HG03342 (cell line): ENCODE measurements around the gene PLCL1.

Source experiments
- ATAC-seq: cut with Tn5 transposase; IDR thresholded peaks from one replicate; pipeline ENCODE4 v1.9.1; 2021; ENCODE audit warnings: mild to moderate bottlenecking, moderate library complexity; ENCODE audit not compliant: unreplicated experiment

Gene PLCL1

GRCh38 chr2:197949224-197949623 is 144.8 kb downstream of the PLCL1 start:
- no peak for ATAC-seq

DNA sequence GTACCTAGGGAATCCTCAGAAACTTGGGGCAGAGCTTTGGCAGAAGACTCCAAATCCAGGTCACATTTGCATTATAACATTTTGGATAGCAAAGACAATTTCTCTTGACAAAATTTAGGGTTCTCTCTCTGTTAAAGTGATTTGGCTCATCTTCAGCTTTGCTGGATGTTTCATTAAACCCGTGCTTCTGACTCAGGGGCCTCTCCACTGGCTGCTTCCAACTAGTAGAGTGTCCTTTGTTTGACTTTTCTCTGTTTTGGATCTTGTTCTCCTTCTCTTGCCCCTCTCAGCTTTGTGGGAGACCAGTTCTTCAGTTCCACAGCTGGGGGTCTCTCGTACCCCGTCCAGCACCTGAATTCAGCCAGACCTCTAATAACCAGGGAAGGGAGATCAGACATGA is 145.6 kb downstream of the PLCL1 start:
- ATAC-seq = no peak

DNA sequence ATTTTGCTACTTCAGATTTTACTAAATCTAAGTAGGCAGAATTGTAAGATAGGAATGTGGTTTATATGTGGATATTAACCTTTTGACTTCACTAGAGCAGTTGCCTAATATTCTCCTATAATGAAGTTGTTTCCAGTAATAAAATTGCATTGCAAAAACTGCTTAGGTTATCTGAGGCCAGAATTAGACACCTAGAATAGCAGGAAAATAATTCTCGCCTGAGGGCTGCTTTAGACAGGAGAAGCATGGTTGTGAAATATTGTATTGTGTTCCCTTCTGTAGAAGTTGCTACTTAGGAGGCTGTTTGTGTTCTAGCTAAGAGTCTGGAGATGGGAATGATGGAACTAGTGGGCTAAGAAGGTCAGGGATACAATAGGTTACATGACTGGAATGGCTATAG is 146.3 kb downstream of the PLCL1 start:
- no peak for ATAC-seq

GRCh38 chr2:197952540-197953202 is 148.3 kb downstream of the PLCL1 start:
- ATAC-seq = no peak

DNA sequence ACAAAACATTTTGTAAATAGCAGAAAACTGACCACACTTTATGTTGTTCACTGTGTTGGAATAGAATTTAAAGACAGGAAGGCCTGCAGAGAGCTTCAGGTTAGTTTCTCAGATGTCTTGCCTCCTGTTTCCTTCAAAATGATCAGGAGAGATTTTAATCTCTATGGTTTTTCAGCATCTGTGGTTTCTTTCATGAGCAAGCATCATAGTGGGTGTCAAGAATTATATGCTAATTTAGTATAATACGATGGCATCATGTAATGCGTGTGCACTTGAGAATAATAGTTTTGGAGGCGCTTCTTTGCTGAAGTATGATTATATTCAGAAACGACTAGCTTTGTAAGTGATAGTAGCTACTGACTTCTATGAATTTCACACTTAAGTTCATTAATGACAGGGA is 149.9 kb downstream of the PLCL1 start:
- no peak for ATAC-seq

GRCh38 chr2:197958592-197959150 is 154.3 kb downstream of the PLCL1 start:
- no peak for ATAC-seq

DNA sequence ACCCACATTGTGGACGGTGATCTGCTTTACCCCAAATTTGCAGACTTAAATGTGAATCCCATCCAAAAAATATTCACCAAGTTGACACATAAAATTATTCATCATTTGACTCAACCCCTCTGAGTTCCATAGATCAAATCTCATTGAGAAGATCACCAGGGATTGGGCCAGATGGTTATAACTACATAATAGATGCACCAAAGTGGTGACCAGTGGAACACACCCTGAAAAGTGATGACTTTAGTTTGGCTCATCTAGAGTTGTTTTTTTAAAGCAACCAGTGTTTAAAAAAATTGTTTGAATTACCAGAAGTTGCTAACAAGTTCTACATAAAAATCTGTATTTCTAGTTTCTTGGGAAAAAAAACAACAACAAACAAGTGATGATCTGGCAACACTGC is 155.0 kb downstream of the PLCL1 start:
- no peak for ATAC-seq

DNA sequence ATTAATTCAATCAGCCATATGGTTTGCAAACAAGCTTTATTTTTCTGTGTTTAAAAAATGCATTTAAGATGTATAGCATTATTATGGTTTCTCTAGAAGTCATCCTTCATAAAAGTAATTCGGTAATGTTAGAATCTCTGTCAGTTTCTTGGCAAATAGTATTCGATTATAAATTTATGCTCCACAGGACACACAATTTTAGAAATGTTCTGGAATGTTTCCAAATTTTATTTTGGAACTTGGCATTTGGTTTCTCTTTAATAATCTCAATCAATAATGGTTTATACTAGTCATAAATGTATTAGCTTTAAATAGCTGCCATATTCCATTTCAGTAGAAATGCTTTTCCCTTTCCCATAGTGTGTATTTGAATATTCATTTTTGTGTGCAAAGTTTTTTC is 156.4 kb downstream of the PLCL1 start:
- ATAC-seq = no peak

GRCh38 chr2:197964720-197965119 is 160.3 kb downstream of the PLCL1 start:
- ATAC-seq = no peak

DNA sequence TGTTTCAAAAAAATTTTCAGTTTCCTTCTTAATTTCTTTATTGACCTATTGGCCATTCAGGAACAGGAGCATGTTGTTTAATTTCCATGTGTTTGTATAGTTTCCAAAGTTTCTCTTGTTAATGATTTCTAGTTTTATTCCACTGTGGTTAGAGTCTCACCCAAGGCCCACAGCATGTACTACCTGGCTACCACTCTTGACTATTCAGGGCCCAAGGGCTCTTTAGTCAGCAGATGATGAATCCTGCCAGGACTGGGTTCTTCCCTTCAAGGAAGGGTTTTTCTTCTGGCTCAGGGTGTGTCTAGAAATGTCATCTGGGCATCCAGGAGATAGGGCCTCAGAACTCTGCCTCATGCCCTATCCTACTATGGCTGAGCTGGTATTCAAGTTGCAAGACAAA is 161.4 kb downstream of the PLCL1 start:
- ATAC-seq = no peak

DNA sequence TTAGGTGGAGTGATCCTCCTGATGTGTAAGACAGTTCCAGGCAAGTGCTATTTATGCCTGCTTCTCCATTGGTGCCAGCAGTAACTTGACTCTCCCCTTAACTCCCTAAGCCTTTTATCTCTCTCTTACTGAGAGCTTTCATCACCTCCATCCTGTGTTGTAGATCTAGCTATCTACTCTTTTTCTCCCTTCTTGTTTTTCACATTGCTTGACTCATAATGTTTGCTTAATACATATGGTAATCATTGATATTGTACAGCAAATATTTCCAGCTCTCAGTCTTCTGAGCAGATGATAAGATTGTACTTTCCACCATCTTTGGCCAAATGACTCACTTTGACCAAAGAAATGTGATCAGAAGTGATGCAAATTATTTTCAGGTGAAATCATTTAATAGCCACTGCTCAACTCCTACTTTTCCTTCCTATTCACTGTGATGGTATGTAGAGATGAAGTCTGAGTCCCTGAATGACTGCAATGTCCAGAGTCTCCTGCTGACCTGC is 165.0 kb downstream of the PLCL1 start:
- ATAC-seq = no peak

- no peak for ATAC-seq
Measured at GRCh38 chr2:197972061-197972460, 167.7 kb downstream of the PLCL1 start.

DNA sequence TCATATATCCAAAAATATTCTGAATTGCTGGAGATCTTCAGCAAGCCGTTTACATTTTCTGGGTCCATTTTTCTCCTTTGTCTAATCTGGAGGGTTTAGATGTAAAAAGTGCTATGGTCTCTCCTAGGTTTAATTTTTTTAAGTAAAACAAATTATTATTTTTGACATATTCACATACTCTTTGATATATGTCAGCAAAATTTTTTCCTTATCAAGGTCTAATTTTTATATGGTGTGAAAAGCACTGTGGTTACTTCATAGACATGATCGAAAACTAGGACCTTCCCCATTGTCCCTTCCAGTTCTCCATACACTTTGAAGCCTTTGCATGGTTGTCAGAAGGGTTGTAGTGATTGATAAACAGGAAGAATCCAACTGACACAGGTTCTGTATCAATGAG is 168.2 kb downstream of the PLCL1 start:
- no peak for ATAC-seq

DNA sequence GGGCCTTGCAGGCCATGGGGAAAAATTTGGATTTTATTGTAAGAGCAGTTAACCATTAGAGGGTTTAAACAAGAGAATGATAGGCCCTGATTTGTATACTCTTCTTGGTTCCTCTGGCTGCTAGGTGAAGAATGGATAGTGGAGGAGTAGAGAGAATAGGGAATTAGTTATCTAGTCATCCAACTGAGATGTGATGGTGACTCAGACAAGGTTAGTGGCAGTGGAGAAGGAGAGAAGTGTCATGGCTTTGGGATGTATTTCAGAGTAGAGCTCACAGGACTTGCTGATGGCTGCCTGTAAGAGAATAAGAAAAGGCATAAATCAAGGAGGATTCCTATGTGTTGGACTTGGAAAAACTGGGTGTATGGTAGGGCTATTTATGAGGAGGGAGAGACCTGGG is 169.4 kb downstream of the PLCL1 start:
- no peak for ATAC-seq

- no peak for ATAC-seq
Measured at GRCh38 chr2:197975931-197976519, 171.6 kb downstream of the PLCL1 start.

- ATAC-seq = no peak
Measured at GRCh38 chr2:197978971-197979370, 174.6 kb downstream of the PLCL1 start.

DNA sequence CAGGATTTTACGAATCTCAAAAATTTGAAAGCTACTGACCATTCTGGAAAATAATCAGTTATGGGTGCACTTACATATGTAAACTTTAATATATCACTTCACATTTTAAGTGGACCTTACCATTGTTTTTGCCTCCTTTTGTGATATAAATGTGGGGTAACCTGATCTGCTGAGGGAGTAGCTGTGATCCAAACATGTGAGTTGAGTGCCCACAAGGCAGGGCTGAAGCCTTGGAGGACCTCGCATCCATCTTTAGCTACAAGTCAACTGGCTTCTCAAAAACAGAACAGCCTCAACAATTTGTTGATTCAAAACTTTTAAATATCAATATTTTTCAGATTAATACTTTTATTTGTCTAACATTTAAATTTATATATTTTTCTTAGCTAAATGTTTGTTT is 178.2 kb downstream of the PLCL1 start:
- ATAC-seq = no peak

DNA sequence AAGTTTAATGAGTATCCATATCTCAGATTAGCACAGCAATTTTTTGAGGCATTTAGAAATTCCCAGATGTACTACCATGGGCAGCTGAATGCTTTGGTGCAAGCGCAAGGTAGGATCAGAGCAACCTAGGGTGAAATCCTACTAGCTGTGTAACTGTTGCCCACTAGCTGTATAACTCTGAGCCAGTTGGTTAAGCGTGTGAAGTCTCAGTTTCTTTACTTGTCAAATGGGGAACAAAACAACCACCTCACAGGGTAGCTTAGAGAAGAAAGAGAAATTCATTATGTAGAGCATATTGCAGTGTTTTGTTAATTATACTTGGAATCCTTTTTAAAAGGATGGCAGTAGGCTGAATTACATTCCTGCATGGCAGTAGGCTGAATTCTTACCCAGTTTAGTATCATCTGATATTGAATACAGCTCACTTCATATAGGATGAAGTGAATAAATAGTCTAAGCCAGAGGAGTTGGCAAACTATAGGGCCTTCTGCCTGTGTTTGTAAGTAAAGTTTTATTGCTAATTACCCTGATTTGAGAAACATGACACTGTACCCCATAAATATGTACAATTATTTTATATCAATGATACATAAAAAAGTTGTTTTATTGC is 180.7 kb downstream of the PLCL1 start:
- no peak for ATAC-seq

- no peak for ATAC-seq
Measured at GRCh38 chr2:197986977-197987376, 182.6 kb downstream of the PLCL1 start.

DNA sequence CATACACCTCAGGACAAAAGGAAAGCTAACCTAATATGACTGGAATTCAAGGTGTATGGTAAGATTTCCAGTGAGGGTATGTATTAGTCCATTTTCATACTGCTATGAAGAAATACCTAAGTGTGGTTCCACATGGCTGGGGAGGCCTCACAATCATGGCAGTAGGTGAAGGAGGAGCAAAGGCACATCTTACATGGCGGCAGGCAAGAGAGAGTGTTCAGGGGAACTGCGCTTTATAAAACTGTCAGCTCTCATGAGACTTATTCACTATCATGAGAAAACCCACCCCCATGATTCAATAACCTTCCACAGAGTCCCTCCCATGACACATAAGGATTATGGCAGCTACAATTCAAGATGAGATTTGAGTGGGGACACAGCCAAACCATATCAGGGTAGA is 186.0 kb downstream of the PLCL1 start:
- no peak for ATAC-seq

DNA sequence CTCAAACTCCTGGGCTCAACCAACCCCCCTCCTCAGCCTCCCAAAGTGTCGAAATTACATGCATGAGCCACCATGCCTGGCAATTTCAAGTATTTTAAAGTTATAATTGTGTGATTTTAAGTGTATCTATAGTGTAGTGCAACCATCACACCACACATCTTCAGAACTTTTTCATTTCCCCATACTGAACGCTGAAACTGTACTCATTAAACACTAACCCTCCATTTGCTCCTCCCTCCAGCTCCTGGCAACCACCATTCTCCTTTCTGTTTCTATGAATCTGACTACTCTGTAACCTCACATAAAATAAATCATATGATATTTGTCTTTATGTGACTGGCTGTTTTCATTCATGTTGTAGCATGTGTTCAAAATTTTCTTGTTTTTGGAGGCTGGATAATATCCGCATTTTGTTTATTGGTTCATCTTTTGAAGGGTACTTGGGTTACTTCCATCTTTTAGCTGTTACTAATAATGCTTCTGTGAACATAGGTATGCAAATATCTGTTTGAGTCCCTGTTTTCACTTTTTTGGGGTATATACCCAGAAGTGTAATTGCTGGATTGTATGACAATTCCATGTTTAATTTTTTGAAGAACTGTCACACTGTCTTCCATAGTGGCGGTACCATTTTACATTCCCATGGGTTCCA is 188.2 kb downstream of the PLCL1 start:
- peak; percentile 92 for ATAC-seq

DNA sequence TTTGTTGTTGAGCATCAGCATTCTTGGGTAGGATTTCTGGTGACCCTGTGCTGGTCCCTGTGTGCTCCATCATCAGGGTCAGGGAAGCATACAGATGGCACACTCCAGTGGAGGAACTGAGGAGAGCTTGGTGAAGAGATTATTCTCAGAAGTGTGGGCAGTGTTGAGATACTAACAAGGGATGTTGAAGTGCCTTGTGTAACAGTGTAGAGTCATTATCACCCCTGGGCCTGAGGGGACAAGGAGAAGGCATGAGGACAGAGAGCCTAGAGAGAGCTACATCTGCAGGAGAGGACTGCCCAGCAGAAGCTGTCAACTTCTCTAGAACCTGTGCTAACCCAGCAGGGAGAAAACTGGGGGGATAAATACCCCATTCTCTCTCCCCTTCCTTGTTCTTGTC is 189.0 kb downstream of the PLCL1 start:
- ATAC-seq = no peak
